A673 (cell line): ENCODE data around the gene RBM4B. TPM values are rescaled to one million over a fixed set of nuclear protein-coding genes. Genes with fewer than 3 reads are reported as not detected.

Experiments
- BruUV-seq: library from RNA; stranded (reverse); fragments of 400-500 nt; replicated peaks from 2 replicates; lab custom pipeline; 2021; lab: Mats Ljungman, UMichigan
- CTCF ChIA-PET: fragments of 300-600 bp; sonication (Branson Sonifier 250); formaldehyde crosslinking; loops from one replicate; lab custom pipeline; 2022; ENCODE audit warnings: antibody characterized with exemption; lab: Charles Lee
- POLR2A ChIA-PET: fragments of 300-600 bp; sonication (Branson Sonifier 250); formaldehyde crosslinking; loops from one replicate; lab custom pipeline; 2022; ENCODE audit warnings: antibody characterized with exemption; ENCODE audit not compliant: low non-redundant PET; lab: Charles Lee
- DNase-seq: peaks from one replicate; pipeline ENCODE4 v3.0.0-alpha.2; 2015; ENCODE audit warnings: low spot score
- H3K27ac ChIP-seq: fragments of 200-600 bp; sonication (generic); 2 replicates; pipeline ENCODE4 v1.5.1; 2016; ENCODE audit warnings: mixed run types, low read depth, mild to moderate bottlenecking, mixed read lengths, antibody characterized with exemption, low read length; ENCODE audit not compliant: poor library complexity, severe bottlenecking
- H3K27me3 ChIP-seq: fragments of 200-600 bp; sonication (generic); replicated peaks from 2 replicates; pipeline ENCODE4 v1.6.1; 2017; ENCODE audit warnings: mixed run types, low read depth, mild to moderate bottlenecking, mixed read lengths, antibody characterized with exemption, low read length; ENCODE audit not compliant: insufficient read depth, poor library complexity
- H3K36me3 ChIP-seq: fragments of 200-600 bp; sonication (generic); 2 replicates; pipeline ENCODE4 v1.6.1; 2016; ENCODE audit warnings: mixed run types, mild to moderate bottlenecking, mixed read lengths, antibody characterized with exemption, low read length; ENCODE audit not compliant: insufficient read depth, poor library complexity, severe bottlenecking
- H3K4me1 ChIP-seq: fragments of 200-600 bp; sonication (generic); 2 replicates; pipeline ENCODE4 v1.6.1; 2017; ENCODE audit warnings: mixed run types, mild to moderate bottlenecking, mixed read lengths, antibody characterized with exemption, low read length; ENCODE audit not compliant: insufficient read depth, poor library complexity, severe bottlenecking
- H3K4me3 ChIP-seq: fragments of 200-600 bp; sonication (generic); 2 replicates; pipeline ENCODE4 v1.5.1; 2016; ENCODE audit warnings: low read depth, mixed run types, mild to moderate bottlenecking, mixed read lengths, low read length; ENCODE audit not compliant: poor library complexity, severe bottlenecking
- H3K9me3 ChIP-seq: fragments of 200-600 bp; sonication (generic); 2 replicates; pipeline ENCODE4 v1.6.1; 2016; ENCODE audit warnings: mixed run types, low read depth, mild to moderate bottlenecking, mixed read lengths, antibody characterized with exemption, low read length; ENCODE audit not compliant: poor library complexity, severe bottlenecking
- CTCF ChIP-seq: fragments of 300-800, 200-600 bp; sonication (generic); conservative IDR thresholded peaks from 2 replicates; pipeline ENCODE4 v1.5.1; 2017; ENCODE audit warnings: low read depth, mild to moderate bottlenecking, antibody characterized with exemption, low read length, moderate library complexity, mixed read lengths
- EZH2 ChIP-seq: fragments of 200-600 bp; sonication (generic); IDR thresholded peaks from 2 replicates; pipeline ENCODE4 v1.6.1; 2017; ENCODE audit warnings: borderline replicate concordance, low read depth, mild to moderate bottlenecking, mixed read lengths, antibody characterized with exemption, low read length; ENCODE audit not compliant: poor library complexity, severe bottlenecking
- intact Hi-C: fragments of 100-400 bp; cut with micrococcal nuclease; formaldehyde crosslinking; loops from one replicate; pipeline ENCODE4 v1.10.0; 2022; ENCODE audit not compliant: unreplicated experiment
- total RNA-seq: library from RNA; stranded (reverse); gene quantifications from 2 replicates; pipeline ENCODE4 v1.2.3, GENCODE V29; 2021

RBM4B gene
- total RNA-seq, 1 experiment from 2014 or later = 40.5 TPM

GRCh38 chr11:66708701-66709100 lies 31.0 kb upstream of the RBM4B start:
- Histone ChIP-seq H3K9me3 (no peaks in the 10 kb centered on the region), H3K4me3 (no peak overlapping the region), H3K4me1 (no peaks in the 10 kb centered on the region), H3K36me3 (peaks cover 3% of the 10 kb centered on the region), H3K27ac (no peak overlapping the region), H3K27me3 (no peaks in the 10 kb centered on the region)
- ChIA-PET POLR2A (no interaction called here), CTCF (no interaction called here)
- no peak for DNase-seq
- no peak for TF ChIP-seq CTCF
- intact Hi-C loops = no loop called here
- no TSS peak for BruUV-seq

GRCh38 chr11:66708094-66708493 lies 30.4 kb upstream of the RBM4B start:
- no peak for DNase-seq
- Histone ChIP-seq H3K36me3 (peaks cover 3% of the 10 kb centered on the region), H3K4me3 (no peak overlapping the region), H3K4me1 (no peaks in the 10 kb centered on the region), H3K27me3 (no peaks in the 10 kb centered on the region), H3K27ac (no peak overlapping the region), H3K9me3 (no peaks in the 10 kb centered on the region)
- TF ChIP-seq EZH2 (no peak), CTCF (no peak)
- no TSS peak for BruUV-seq
- ChIA-PET POLR2A (no interaction called here), CTCF (no interaction called here)
- intact Hi-C loops = no loop called here

GRCh38 chr11:66707486-66707885 lies 29.8 kb upstream of the RBM4B start:
- intact Hi-C loops = no loop called here
- no peak for TF ChIP-seq CTCF
- no peak for TF ChIP-seq EZH2
- Histone ChIP-seq H3K4me1 (no peaks in the 10 kb centered on the region), H3K9me3 (no peaks in the 10 kb centered on the region), H3K27ac (no peak overlapping the region), H3K27me3 (no peaks in the 10 kb centered on the region), H3K36me3 (peaks cover 3% of the 10 kb centered on the region), H3K4me3 (no peak overlapping the region)
- ChIA-PET CTCF (no interaction called here), POLR2A (no interaction called here)
- no TSS peak for BruUV-seq
- no peak for DNase-seq
